Stimulated activated CD4-positive, alpha-beta T cell treated with anti-CD3 and anti-CD28 coated beads, Interleukin-4, amount 100 ng/mL, for 4 hours (primary cell): ENCODE measurements around the gene B3GNT8.
"Not testable (repeated sequence)": the region's sequence is repeated elsewhere in the genome, so short reads cannot be mapped to it uniquely, and the experiment has no call there.

Source experiments
- DNase-seq, 2 experiments: peaks; one replicate each; pipeline ENCODE4 v3.0.0-alpha.2; 2020

B3GNT8 gene

GRCh38 chr19:41381536-41381935, 45.6 kb downstream of the B3GNT8 start:
- not testable (repeated sequence) for DNase-seq

- DNase-seq: no peak
Measured at GRCh38 chr19:41377977-41378709, 49.0 kb downstream of the B3GNT8 start.

- DNase-seq: peak in 1 of 2 experiments; percentile 81
Measured at GRCh38 chr19:41376998-41377365, 50.2 kb downstream of the B3GNT8 start.

DNA sequence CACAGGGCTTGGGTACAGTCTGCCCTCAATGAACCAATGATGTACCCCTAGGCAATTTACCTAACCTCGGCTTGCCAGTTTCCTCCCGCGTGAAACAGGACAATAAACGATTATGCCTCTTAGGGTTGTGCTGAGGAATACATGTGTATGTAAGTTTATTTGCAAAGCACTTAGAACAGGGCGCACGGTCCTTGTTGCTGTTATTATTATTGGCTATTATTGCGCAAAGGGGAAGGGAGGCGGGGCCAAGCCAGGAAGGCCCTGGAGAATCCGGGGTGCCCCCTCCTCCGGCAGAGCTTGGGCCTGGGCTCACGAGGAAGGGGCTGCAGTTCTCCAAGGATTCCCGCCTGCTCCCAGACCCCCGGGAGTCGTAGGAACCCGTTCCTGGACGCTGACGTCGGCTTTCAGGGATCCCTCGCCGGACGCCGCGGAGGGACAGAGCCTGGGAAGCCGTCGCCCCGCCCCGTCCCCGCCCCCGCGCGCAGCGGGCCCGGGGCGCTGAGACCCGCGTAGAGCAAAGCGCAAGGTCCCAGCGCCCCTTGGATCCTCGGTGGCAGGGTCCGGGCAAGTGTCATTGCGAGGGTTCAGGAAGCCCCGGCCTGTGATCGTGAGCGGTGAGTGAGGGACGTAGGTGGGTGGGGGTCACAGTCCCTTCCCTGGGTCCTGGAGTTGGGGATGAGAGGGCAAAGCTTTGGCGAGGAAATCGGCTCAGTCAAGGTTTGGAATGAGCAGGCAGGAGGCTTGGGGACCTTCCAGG, 50.8 kb downstream of the B3GNT8 start, which contains the start of gene TMEM91:
Gene TMEM91, plus strand, starts transcription at position 293 of the 757 bp plus-strand sequence. CDS start 1,777 bp downstream, outside the sequence.
- DNase-seq: peak in 1 of 2 experiments; percentile 29
